ENCODE measurements around the gene C2CD4D.
A peak's percentile ranks its signal among the peaks of the same experiment; 100 is the strongest.

C2CD4D gene

DNA sequence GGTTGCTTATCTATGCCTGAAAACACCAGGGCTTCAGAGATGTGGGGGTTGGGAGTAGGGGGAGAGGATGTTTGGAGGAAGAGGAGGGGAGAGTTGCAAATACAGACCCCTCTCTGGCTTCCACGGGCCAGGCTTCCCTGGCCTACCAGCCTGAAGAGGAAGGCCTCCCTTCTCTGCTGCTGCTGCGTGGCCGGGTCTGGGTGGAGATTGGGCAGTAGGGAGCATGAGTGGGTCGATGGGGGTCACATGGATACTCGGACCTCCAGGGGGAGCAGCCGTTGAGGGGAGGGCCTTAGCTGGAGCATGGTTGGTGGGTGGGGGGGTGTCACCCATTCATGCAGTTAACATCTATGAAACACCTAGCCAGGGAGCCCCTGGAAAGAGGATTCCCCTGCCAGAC, 9.6 kb downstream of the C2CD4D start:
- in situ Hi-C loops (cut with HindIII; ENCODE audit: low pct_ligation_motif_present, low sequenced_read_pairs), result no loop called here
- TF ChIP-seq, protein P1, sequence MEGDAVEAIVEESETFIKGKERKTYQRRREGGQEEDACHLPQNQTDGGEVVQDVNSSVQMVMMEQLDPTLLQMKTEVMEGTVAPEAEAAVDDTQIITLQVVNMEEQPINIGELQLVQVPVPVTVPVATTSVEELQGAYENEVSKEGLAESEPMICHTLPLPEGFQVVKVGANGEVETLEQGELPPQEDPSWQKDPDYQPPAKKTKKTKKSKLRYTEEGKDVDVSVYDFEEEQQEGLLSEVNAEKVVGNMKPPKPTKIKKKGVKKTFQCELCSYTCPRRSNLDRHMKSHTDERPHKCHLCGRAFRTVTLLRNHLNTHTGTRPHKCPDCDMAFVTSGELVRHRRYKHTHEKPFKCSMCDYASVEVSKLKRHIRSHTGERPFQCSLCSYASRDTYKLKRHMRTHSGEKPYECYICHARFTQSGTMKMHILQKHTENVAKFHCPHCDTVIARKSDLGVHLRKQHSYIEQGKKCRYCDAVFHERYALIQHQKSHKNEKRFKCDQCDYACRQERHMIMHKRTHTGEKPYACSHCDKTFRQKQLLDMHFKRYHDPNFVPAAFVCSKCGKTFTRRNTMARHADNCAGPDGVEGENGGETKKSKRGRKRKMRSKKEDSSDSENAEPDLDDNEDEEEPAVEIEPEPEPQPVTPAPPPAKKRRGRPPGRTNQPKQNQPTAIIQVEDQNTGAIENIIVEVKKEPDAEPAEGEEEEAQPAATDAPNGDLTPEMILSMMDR (IDR thresholded peaks at IDR 0.05; ENCODE audit: low read depth, low read length, missing control alignments), result no peak

DNA sequence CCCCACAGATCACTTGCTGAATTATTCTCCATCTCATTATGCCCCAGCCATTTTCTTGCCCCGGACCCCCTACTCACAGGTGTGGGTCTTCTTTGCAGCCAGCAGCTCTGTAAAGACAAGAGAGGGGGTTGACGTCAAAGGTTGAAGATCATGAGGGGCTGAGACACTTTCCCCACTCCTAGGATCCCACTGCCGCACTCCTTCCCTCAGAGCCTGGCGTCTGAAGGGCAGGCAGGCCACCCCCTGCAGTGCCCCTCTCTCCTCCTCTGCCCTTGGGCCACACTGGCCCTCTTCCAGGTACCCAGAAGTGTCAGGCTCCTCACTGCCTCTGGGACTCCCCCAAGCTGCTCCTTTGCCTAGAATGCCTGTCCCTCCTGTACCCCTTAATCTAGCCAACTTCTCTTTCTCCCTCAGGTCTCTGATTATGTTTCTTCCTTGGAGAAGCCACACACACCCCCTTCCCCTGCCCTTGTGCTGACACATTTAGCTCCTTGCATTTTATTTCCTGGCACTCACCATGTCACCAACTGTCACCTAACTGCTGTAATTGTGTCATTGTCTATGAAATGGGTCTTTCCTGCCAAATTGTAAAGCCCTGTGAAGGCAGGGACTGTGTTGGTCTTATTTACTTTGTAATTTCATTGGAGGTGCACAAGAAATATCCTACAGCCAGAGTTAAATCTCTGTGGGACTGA, 10.1 kb downstream of the C2CD4D start:
- TF ChIP-seq, protein P1 (IDR thresholded peaks at IDR 0.05; ENCODE audit: low read depth, low read length, missing control alignments), result no peak
- no peak for DNase-seq
- no peak overlapping the region for H3K27ac ChIP-seq
- H3K36me3 ChIP-seq (replicated peaks), result no peaks in the 10 kb centered on the region
- in situ Hi-C loops (cut with HindIII; ENCODE audit: low pct_ligation_motif_present, low sequenced_read_pairs), result no loop called here
- H3K27me3 ChIP-seq (replicated peaks), result no peaks in the 10 kb centered on the region
- no peak overlapping the region for H3K4me3 ChIP-seq (ENCODE audit: low read depth, low read length)

More for the DNA sequence above, 9.6 kb downstream of the C2CD4D start:
- no peak overlapping the region for H3K4me3 ChIP-seq (ENCODE audit: low read depth, low read length)
- no peak for DNase-seq
- no peaks in the 10 kb centered on the region for H3K27me3 ChIP-seq (replicated peaks)
- no peak overlapping the region for H3K27ac ChIP-seq
- no peaks in the 10 kb centered on the region for H3K36me3 ChIP-seq (replicated peaks)

DNA sequence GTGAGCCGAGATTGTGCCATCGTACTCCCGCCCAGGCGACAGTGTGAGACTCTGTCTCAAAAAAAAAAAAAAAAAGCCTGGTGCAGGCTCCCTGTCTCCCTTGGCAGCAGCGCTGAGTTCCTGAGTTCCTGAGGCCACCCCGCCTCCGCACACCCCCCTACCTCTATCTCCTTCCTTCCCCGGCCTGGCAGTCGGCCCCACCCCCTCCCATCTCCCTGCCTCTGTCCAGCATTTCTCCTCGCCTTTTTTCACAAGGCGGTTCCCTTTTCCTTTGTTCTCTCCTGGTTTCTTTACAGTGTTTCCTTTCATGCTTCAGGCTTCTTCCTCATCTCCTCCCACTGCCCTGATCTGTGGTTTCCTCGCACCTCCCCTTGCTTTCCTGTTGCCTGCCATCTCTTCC, 10.7 kb downstream of the C2CD4D start:
- TF ChIP-seq, protein P1 (IDR thresholded peaks at IDR 0.05; ENCODE audit: low read depth, low read length, missing control alignments), result no peak
- no peak overlapping the region for H3K27ac ChIP-seq

DNA sequence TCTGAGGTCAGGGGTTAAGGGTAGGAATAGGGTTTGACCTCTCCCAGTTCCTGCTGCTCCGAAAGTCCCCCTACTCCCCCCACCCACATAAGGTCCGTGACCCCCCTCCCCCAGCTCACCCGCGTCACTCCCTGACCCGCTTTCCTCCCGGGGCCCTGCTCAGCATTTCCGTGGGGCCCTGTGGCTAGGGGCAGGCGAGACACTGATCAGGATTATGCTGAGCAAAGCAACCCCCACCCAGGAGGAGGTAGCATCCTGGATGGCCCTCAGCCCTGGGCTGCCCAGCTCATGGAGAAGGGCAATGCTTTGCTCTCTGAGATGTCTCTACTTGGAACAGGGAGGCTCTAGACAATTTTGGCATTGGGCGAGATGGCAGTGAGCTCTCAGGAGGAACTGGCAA, 11.8 kb downstream of the C2CD4D start:
- Histone ChIP-seq H3K27me3 (replicated peaks) (peaks cover 4% of the 10 kb centered on the region), H3K27ac (no peak overlapping the region), H3K4me3 (ENCODE audit: low read depth, low read length) (no peak overlapping the region), H3K36me3 (replicated peaks) (no peaks in the 10 kb centered on the region)
- in situ Hi-C loops (cut with HindIII; ENCODE audit: low pct_ligation_motif_present, low sequenced_read_pairs), result no loop called here
- no peak for DNase-seq
- TF ChIP-seq, protein P1 (IDR thresholded peaks at IDR 0.05; ENCODE audit: low read depth, low read length, missing control alignments), result no peak

More for the DNA sequence above, 10.7 kb downstream of the C2CD4D start:
- no peaks in the 10 kb centered on the region for H3K36me3 ChIP-seq (replicated peaks)
- in situ Hi-C loops (cut with HindIII; ENCODE audit: low pct_ligation_motif_present, low sequenced_read_pairs), result no loop called here
- peak; percentile 12 for DNase-seq
- H3K4me3 ChIP-seq (ENCODE audit: low read depth, low read length), result no peak overlapping the region
- H3K27me3 ChIP-seq (replicated peaks), result no peaks in the 10 kb centered on the region

DNA sequence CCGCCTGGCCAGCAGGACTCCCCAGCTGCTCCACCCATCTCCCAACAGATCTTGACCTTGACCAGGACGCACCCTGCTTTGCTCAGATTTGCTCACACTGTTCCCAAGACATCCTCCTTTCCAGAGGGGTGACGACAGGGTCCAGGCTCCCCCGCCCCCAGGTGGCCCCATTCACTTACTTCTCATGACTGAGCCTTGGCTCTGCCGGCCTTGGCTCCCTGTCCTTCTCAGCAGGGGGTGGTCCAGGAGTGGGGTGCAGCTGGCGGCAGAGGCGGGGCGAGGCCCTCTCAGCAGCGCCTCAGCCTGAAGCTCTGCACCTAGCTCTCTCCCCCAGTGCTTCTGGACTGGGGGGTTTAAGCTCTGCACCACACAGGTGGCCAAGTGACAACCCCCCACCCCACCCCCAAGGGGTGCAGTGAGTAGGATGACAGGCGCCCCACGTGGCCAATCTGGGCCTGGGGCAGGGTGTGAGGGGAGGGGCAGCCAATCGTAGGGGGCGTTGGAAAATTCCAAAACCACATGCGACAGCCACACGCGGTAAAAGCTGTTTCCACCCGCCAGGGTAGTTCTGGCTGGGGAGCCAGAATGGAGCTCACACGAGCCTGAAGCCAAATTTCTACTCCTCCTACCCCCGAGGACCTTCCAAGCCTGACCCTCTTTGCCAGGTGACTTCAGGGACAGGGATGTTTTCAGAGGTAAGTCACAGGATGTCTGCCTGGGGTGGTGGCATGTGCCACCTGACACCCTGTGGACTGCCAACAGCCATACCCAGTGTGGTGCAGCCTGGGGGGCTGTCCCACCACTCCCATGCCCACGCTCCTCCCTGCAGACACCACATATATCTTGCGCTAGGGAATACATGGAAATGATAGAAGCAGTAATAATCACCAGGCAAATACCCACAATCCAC, 13.6 kb downstream of the C2CD4D start:
- no peak overlapping the region for H3K27ac ChIP-seq
- TF ChIP-seq, protein P1 (IDR thresholded peaks at IDR 0.05; ENCODE audit: low read depth, low read length, missing control alignments), result no peak
- no peak for DNase-seq
- H3K4me3 ChIP-seq (ENCODE audit: low read depth, low read length), result no peak overlapping the region
- in situ Hi-C loops (cut with HindIII; ENCODE audit: low pct_ligation_motif_present, low sequenced_read_pairs), result no loop called here
- peaks cover 6% of the 10 kb centered on the region for H3K27me3 ChIP-seq (replicated peaks)
- H3K36me3 ChIP-seq (replicated peaks), result no peaks in the 10 kb centered on the region
